Rectal smooth muscle tissue (tissue), 1 donor: ENCODE results near the gene RAPH1.
"Not testable (repeated sequence)": the region's sequence is repeated elsewhere in the genome, so short reads cannot be mapped to it uniquely, and the experiment has no call there.

Experiments used
- H3K27ac ChIP-seq: one replicate; pipeline ENCODE4 v1.7.0; 2013; ENCODE audit warnings: low read depth, low read length, inconsistent platforms
- H3K27me3 ChIP-seq: one replicate; pipeline ENCODE4 v1.7.0; 2013; ENCODE audit warnings: low read length; ENCODE audit not compliant: control insufficient read depth, insufficient read depth
- H3K36me3 ChIP-seq: one replicate; pipeline ENCODE4 v1.7.0; 2013; ENCODE audit warnings: low read length; ENCODE audit not compliant: control insufficient read depth, insufficient read depth
- H3K4me1 ChIP-seq: one replicate; pipeline ENCODE4 v1.7.0; 2013; ENCODE audit warnings: low read length; ENCODE audit not compliant: control insufficient read depth, insufficient read depth
- H3K4me3 ChIP-seq: one replicate; pipeline ENCODE4 v1.7.0; 2013; ENCODE audit warnings: low read length
- H3K9ac ChIP-seq: one replicate; pipeline ENCODE4 v1.7.0; 2013; ENCODE audit warnings: low read length

Gene RAPH1

GRCh38 chr2:203503460-203503859 lies 31.6 kb downstream of the RAPH1 start:
- H3K27me3 ChIP-seq, H3K9ac ChIP-seq, H3K27ac ChIP-seq, H3K4me3 ChIP-seq, H3K4me1 ChIP-seq, H3K36me3 ChIP-seq: not testable (repeated sequence)

DNA sequence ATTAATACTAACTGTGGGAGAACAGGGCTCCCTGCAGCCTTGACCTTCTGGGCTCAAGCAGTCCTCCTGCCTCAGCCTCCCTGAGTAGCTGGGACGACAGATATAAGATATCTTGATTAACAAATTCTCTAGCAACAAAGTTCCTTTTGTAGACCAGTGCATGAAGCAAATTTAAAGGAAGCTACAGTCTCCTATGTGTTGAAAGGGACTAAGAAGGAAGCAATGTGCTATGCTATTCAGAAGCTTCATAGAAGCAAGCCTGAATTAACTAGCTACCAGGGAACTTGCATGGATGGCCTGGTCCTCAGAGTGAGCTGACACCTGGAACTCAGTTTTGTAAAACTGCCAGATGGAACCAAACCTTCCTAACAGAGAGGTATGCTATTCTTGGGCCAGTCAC lies 33.2 kb downstream of the RAPH1 start:
- H3K4me3 ChIP-seq = no peak overlapping the region
- H3K9ac ChIP-seq = no peak overlapping the region
- no peaks in the 10 kb centered on the region for H3K27me3 ChIP-seq
- H3K4me1 ChIP-seq = no peaks in the 10 kb centered on the region
- no peak overlapping the region for H3K27ac ChIP-seq
- no peaks in the 10 kb centered on the region for H3K36me3 ChIP-seq

DNA sequence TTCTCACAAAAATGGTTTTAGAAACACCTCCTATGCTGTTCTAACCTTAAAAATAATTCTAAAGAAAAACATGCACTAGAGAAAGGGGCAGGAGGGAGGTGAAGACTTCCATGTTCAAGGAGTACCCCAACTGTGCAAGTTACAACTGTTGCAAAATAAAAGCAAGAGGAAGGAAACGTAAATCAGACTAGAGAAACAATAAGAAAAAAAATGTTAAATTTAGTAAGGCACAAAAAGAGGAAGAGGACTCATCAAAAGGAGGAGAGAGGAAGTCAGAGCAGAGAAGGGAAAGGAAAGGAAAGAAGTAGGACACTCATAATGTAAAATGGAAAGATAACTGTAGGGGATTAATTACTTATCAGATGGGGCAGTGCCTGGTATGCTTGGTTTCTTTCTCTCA lies 34.1 kb downstream of the RAPH1 start:
- no peaks in the 10 kb centered on the region for H3K27me3 ChIP-seq
- H3K27ac ChIP-seq = no peak overlapping the region
- no peak overlapping the region for H3K4me3 ChIP-seq
- no peaks in the 10 kb centered on the region for H3K36me3 ChIP-seq
- H3K9ac ChIP-seq = no peak overlapping the region
- no peaks in the 10 kb centered on the region for H3K4me1 ChIP-seq

- Histone ChIP-seq H3K36me3 (no peaks in the 10 kb centered on the region), H3K27ac (no peak overlapping the region), H3K4me3 (no peak overlapping the region), H3K4me1 (no peaks in the 10 kb centered on the region), H3K9ac (no peak overlapping the region), H3K27me3 (no peaks in the 10 kb centered on the region)
Observed at GRCh38 chr2:203500297-203500696, 34.8 kb downstream of the RAPH1 start.

DNA sequence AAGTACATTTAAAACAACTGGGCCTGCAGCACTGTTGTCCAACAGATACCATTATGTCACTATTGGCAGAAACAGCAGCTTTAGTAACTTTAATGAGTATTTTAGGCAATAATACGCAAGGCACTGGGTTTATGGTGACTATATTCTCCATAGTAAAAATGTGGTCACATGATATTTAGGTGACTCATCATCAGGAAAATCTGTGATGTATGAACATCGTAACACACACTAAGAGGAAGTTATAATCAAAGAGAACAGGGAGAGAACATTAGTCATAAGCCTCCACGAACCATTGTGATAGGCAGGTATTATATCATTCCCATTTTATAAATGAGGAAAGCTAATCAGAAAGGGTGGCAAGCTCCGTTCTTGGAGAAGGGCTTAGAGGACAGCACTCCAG lies 36.9 kb downstream of the RAPH1 start:
- no peaks in the 10 kb centered on the region for H3K4me1 ChIP-seq

DNA sequence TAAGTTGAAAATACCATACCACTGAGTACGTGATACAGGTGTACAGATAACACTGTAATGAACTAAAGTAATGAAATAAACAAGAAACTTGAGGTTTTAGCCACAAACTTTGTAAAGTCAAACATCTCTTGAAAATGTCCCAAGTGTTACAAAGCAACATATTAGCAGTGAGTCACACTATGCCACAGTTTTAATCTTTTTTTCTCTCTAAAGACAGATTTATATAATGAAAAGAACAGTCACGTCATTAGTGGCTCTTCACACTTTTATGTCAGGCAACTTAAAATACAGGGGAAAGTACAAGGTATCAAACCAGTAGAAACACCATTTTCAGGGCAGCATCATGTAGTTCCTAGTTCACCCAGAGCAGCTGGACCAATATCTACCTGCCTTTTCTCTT lies 42.1 kb downstream of the RAPH1 start:
- Histone ChIP-seq H3K9ac (no peak overlapping the region), H3K4me1 (no peaks in the 10 kb centered on the region), H3K27ac (no peak overlapping the region), H3K27me3 (no peaks in the 10 kb centered on the region), H3K36me3 (peaks cover 5% of the 10 kb centered on the region), H3K4me3 (no peak overlapping the region)

More for the DNA sequence above, 36.9 kb downstream of the RAPH1 start:
- Histone ChIP-seq H3K4me3 (no peak overlapping the region), H3K9ac (no peak overlapping the region), H3K36me3 (no peaks in the 10 kb centered on the region), H3K27ac (no peak overlapping the region), H3K27me3 (no peaks in the 10 kb centered on the region)

DNA sequence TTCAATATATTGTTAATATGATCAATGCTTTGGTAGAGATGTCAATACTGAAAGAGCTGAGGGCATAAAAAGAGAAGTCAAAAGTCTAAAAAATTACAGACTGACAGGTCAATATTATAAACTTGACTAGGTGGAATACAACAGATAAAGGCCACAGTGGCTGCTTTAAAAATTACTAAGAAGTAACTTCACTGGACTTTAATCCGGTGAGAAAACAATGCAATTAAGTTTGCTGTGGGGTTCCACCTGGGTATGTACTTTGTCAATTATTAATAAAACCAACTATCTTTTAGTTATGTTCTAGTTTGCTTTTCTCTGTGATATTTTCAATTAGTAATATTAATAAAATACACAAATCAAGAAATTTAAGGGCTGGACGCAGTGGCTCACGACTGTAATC lies 44.7 kb downstream of the RAPH1 start:
- peaks cover 5% of the 10 kb centered on the region for H3K36me3 ChIP-seq
- no peak overlapping the region for H3K27ac ChIP-seq
- no peak overlapping the region for H3K9ac ChIP-seq
- no peaks in the 10 kb centered on the region for H3K27me3 ChIP-seq
- no peaks in the 10 kb centered on the region for H3K4me1 ChIP-seq
- H3K4me3 ChIP-seq = no peak overlapping the region

DNA sequence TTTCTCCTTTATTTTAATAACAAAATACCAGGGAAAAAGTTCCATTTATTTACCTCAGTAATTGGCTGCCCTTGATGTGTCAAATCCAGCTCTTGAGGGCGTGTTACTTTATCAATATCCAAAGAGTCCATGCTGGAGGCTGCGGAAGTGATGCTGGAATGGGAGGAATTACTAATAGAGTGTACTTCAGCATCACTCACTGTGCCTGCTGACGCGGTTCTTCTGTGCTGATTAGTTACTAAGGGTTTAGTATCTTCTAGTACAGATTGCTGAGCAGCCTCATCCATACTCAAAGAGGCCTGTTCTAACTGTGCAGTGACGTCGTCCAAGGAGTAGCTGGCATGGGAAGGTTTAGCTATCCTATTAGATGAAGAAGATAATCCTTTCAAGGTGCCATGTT lies 45.6 kb downstream of the RAPH1 start:
- Histone ChIP-seq H3K4me1 (no peaks in the 10 kb centered on the region), H3K9ac (no peak overlapping the region), H3K4me3 (no peak overlapping the region), H3K27me3 (no peaks in the 10 kb centered on the region), H3K36me3 (peaks cover 5% of the 10 kb centered on the region), H3K27ac (no peak overlapping the region)

DNA sequence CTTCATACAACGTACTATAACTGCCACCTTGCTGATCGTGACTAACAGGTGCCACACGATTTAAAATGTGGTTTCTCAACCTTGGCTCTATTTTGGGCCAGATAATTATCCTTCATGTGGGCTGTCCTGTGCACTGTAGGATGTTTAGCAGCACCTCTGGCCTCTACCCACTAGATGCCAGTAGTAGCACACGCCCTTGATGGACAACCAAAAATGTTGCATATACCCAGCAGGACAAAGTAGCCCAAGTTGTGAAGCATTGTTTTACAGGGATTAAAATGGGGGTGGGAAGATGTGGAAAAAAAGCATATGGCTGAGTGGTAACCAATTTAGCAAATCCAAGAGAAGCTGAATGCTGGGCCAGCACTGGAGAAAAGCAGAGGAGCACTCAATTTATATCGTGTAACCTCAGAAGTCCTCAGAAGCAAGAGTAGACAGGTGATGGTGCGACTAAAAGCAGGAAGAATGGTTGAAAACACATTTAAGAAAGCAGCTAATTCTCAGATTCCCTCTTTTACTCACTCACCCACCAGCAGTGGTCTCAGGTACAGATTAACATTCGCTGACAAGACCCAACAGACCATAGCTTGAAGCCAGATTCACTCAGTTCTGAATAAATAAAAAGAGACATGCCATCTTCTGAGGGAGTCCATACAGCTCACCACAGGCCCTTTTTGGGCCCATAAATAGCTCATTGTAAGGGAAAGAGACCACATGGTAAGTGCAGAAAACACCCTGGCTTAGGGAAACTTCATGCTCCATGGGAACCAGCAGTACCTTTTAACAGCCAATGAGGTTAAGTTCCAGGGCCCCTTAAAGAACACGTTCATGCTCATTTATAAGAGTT lies 50.6 kb downstream of the RAPH1 start:
- H3K9ac ChIP-seq = no peak overlapping the region
- no peak overlapping the region for H3K4me3 ChIP-seq
- no peaks in the 10 kb centered on the region for H3K4me1 ChIP-seq
- H3K27ac ChIP-seq = no peak overlapping the region
- no peaks in the 10 kb centered on the region for H3K27me3 ChIP-seq
- peaks cover 1% of the 10 kb centered on the region for H3K36me3 ChIP-seq

GRCh38 chr2:203480623-203481022 lies 54.5 kb downstream of the RAPH1 start:
- no peaks in the 10 kb centered on the region for H3K27me3 ChIP-seq
- H3K9ac ChIP-seq = no peak overlapping the region
- H3K36me3 ChIP-seq = no peaks in the 10 kb centered on the region
- no peaks in the 10 kb centered on the region for H3K4me1 ChIP-seq
- no peak overlapping the region for H3K4me3 ChIP-seq
- H3K27ac ChIP-seq = no peak overlapping the region

- Histone ChIP-seq H3K4me3 (no peak overlapping the region), H3K4me1 (no peaks in the 10 kb centered on the region), H3K27ac (no peak overlapping the region), H3K9ac (no peak overlapping the region), H3K27me3 (no peaks in the 10 kb centered on the region), H3K36me3 (no peaks in the 10 kb centered on the region)
Observed at GRCh38 chr2:203476881-203477280, 58.2 kb downstream of the RAPH1 start.

- Histone ChIP-seq H3K27ac (no peak overlapping the region), H3K36me3 (no peaks in the 10 kb centered on the region), H3K27me3 (no peaks in the 10 kb centered on the region), H3K9ac (no peak overlapping the region), H3K4me1 (no peaks in the 10 kb centered on the region), H3K4me3 (no peak overlapping the region)
Observed at GRCh38 chr2:203471323-203471722, 63.8 kb downstream of the RAPH1 start.

- no peak overlapping the region for H3K27ac ChIP-seq
Observed at GRCh38 chr2:203470371-203470770, 64.7 kb downstream of the RAPH1 start.

More at GRCh38 chr2:203470371-203470770, 64.7 kb downstream of the RAPH1 start:
- Histone ChIP-seq H3K36me3 (no peaks in the 10 kb centered on the region), H3K27me3 (no peaks in the 10 kb centered on the region), H3K4me1 (no peaks in the 10 kb centered on the region), H3K9ac (no peak overlapping the region), H3K4me3 (no peak overlapping the region)
